ENCODE data around the gene PPP2R5B.
A peak's percentile ranks its signal among the peaks of the same experiment; 100 is the strongest.

Gene PPP2R5B

DNA sequence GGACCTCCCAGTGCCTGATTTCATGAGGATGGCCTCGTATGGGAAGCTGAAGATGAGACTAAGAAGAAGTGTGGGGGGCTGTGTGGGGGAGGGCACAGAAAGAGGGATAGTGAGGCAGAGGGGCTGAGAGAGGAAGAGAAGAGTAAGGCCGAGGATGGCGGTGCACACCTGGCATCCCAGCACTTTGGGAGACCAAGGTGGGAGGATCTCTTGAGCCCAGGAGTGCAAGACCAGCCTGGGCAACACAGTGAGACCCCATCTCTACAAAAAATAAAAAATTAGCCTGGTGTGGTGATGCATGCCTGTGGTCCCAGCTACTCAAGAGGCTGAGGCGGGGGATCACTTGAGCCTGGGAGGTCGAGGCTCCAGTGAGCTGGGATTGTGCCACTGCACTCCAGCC, 32.6 kb upstream of the PPP2R5B start:
- peaks cover 9% of the 10 kb centered on the region for H3K4me1 Mint-ChIP-seq
- TF ChIP-seq, protein P1, sequence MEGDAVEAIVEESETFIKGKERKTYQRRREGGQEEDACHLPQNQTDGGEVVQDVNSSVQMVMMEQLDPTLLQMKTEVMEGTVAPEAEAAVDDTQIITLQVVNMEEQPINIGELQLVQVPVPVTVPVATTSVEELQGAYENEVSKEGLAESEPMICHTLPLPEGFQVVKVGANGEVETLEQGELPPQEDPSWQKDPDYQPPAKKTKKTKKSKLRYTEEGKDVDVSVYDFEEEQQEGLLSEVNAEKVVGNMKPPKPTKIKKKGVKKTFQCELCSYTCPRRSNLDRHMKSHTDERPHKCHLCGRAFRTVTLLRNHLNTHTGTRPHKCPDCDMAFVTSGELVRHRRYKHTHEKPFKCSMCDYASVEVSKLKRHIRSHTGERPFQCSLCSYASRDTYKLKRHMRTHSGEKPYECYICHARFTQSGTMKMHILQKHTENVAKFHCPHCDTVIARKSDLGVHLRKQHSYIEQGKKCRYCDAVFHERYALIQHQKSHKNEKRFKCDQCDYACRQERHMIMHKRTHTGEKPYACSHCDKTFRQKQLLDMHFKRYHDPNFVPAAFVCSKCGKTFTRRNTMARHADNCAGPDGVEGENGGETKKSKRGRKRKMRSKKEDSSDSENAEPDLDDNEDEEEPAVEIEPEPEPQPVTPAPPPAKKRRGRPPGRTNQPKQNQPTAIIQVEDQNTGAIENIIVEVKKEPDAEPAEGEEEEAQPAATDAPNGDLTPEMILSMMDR (IDR thresholded peaks at IDR 0.05; ENCODE audit: unreplicated experiment in 3 of 3), result no peak
- peak overlapping the region in 1 of 3 experiments; percentile 48 for H3K4me3 Mint-ChIP-seq
- H3K36me3 Mint-ChIP-seq (ENCODE audit: low read depth), result no peaks in the 10 kb centered on the region
- H3K9me3 Mint-ChIP-seq, result no peaks in the 10 kb centered on the region
- no peaks in the 10 kb centered on the region for H3K27me3 Mint-ChIP-seq (ENCODE audit: low read depth)
- H3K27ac Mint-ChIP-seq, result peak overlapping the region in 2 of 3 experiments; percentile 27 to 84

DNA sequence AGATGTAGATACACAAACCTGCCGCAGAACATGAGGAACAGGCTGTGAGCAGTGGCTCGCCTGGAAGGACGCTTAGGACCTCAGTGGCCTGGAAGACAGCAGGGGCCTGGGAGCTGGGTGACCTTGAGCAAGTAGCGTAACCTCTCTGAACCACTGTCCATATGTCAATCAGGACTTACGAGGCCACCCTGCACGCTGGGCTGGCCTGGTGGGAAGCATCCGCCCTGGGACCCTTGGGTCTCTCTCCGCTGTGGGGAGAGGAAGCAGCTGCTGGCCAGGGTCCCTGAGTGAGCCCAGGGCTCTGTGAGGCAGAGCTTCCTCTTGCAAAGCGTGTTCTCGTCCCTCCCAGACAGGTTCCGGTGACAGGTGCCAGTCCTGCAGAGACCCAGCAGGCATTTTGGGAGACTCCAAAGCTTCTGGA, 32.1 kb upstream of the PPP2R5B start:
- Mint-ChIP-seq H3K9me3 (no peaks in the 10 kb centered on the region), H3K27ac (peak overlapping the region in 2 of 3 experiments; percentile 27 to 84), H3K27me3 (ENCODE audit: low read depth) (no peaks in the 10 kb centered on the region), H3K4me3 (peak overlapping the region in 1 of 3 experiments; percentile 48), H3K36me3 (ENCODE audit: low read depth) (no peaks in the 10 kb centered on the region), H3K4me1 (peaks cover 6% of the 10 kb centered on the region)
- TF ChIP-seq, protein P1 (IDR thresholded peaks at IDR 0.05; ENCODE audit: unreplicated experiment in 3 of 3), result no peak

DNA sequence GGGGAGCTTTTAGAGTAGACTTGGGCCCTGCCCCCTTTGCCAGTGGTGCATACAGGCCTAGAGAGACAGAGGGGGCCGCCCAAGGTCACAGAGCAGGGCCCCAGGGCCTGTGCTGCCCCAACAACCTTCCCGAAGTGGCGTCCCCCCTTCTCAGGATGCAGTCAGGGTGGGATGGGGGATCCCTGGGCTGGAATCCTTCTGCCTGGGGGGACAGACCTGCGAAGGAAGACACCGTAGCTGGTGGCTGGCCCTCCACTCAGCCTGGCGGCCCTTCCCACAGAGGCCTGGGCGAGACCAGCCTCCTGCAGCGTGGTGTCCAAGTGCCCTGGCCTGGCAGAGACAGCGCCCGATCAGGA, 31.7 kb upstream of the PPP2R5B start:
- Mint-ChIP-seq H3K4me3 (no peak overlapping the region), H3K4me1 (peaks cover 4% of the 10 kb centered on the region), H3K27ac (no peak overlapping the region), H3K36me3 (ENCODE audit: low read depth) (no peaks in the 10 kb centered on the region), H3K9me3 (no peaks in the 10 kb centered on the region), H3K27me3 (ENCODE audit: low read depth) (no peaks in the 10 kb centered on the region)
- TF ChIP-seq, protein P1 (IDR thresholded peaks at IDR 0.05; ENCODE audit: unreplicated experiment in 3 of 3), result no peak

DNA sequence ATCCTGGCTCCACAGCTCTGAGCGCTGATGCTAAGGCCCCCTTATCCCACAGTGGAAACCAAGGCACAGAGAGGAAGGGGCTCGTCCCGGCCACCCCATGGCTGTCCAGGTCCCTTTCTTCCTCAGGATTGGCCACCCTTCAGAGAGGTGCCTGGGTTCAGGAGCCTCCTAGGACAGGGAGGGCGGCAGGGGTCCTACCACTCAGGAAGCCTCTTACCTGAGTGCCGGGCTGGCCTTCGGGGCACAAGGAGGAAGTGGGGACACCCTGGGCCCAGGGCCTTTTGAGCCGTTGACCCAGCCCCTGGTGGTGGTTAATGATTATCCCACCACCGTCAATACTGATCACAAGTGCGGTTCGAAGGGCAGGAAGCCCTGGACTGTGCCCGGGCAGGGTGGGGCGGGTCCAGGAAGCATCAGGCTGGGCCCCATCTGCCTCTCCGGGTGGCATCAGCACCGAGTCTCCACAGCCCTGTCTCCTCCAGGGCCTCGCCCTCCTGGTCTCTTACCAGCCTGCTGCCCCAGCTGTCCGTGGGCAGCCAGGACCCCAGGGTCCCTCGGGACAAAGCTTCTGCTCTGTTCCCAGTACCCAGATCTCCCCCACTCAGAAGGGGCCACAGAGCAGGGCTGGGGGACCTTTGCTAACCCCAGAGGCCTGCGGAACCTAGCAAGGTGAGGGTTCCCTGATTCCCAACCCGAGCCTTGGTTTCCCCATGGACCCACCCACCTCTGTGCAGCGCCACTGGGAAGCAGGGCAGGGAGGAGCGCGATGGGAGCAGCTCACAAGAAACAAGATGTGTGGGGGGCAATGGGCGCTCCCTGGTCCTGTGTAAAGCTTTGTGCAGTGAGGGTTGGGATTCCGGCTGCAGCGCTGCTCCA, 31.1 kb upstream of the PPP2R5B start:
- Mint-ChIP-seq H3K4me3 (no peak overlapping the region), H3K9me3 (no peaks in the 10 kb centered on the region), H3K27ac (no peak overlapping the region), H3K4me1 (no peaks in the 10 kb centered on the region), H3K27me3 (ENCODE audit: low read depth) (no peaks in the 10 kb centered on the region), H3K36me3 (ENCODE audit: low read depth) (peaks cover 2% of the 10 kb centered on the region)
- TF ChIP-seq, protein P1 (IDR thresholded peaks at IDR 0.05; ENCODE audit: unreplicated experiment in 3 of 3), result no peak

DNA sequence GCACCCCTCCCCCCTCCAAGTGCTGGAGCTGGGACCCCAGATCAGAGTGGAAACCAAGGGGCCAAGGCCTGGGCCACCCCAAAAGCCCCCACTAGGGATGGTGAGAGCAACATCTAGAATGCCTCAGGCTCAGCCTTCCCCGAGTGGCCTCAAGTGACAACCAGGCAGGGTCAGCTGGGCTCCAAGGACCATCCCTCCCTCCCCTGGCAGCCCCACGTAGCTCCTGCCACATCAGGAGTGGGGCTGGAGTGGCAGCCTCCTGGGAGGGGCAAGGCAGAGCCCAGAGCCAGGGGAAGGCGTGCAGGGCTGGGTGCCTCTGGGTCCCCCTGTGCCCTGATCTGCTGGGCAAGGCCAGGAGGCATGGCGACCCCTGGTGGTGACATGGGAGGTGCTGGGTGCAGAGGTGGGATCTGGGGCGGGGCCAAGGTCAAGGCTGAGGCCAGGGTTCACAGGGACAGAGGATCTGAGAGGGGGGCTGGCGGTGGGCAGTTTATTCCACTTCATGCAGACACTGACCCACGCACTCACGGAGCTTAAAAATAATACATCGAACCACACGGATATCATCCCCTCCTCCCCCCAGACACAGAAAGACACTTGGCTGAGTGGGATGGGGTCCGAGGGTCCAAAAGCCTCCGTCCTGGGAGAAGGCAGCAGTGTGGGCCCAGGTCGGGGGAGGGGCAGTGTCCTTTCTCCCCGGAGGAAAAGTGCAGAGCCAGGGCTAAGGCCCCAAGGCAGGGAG, 30.2 kb upstream of the PPP2R5B start:
- TF ChIP-seq, protein P1 (IDR thresholded peaks at IDR 0.05; ENCODE audit: unreplicated experiment in 3 of 3), result peak; percentile 74 to 82 (median 79)
- Mint-ChIP-seq H3K27ac (peak overlapping the region in 1 of 3 experiments; percentile 57), H3K36me3 (ENCODE audit: low read depth) (peaks cover 6% of the 10 kb centered on the region), H3K9me3 (no peaks in the 10 kb centered on the region), H3K27me3 (ENCODE audit: low read depth) (no peaks in the 10 kb centered on the region), H3K4me1 (no peaks in the 10 kb centered on the region), H3K4me3 (no peak overlapping the region)
